Right atrium auricular region (tissue), 2 donors: ENCODE measurements around the gene ZNF804B. TPM values are rescaled to one million over a fixed set of nuclear protein-coding genes. Genes with fewer than 3 reads are reported as not detected.

Source experiments
- DNase-seq: peaks from one replicate; pipeline ENCODE4 v3.0.0-alpha.2; 2019; ENCODE audit warnings: low spot score
- H3K27ac ChIP-seq, 2 donors: fragments of 200-600 bp; sonication (generic); 1 replicate in 1 of 2; 2 replicates in 1 of 2; pipeline ENCODE4 v1.5.1; 2016 to 2019
- H3K27me3 ChIP-seq, 2 donors: fragments of 200-600 bp; sonication (generic); one replicate each; pipeline versions ENCODE4 v1.5.1 to v1.6.0; 2017 to 2019
- H3K36me3 ChIP-seq: fragments of 200-600 bp; sonication (generic); one replicate; pipeline ENCODE4 v1.5.1; 2016
- H3K4me1 ChIP-seq, 2 donors: fragments of 200-600 bp; sonication (generic); one replicate each; pipeline versions ENCODE4 v1.5.1 to v1.6.0; 2017 to 2019
- H3K4me3 ChIP-seq, 2 donors: fragments of 200-600 bp; sonication (generic); 1 replicate in 1 of 2; 2 replicates in 1 of 2; pipeline ENCODE4 v1.5.1; 2017 to 2019; ENCODE audit warnings: mild to moderate bottlenecking in 1 of 2, moderate library complexity in 1 of 2
- H3K9me3 ChIP-seq, 2 donors: fragments of 200-600 bp; sonication (generic); one replicate each; pipeline ENCODE4 v1.5.1; 2019
- CTCF ChIP-seq, 2 donors: fragments of 200-600 bp; sonication (generic); IDR thresholded peaks; one replicate each; pipeline ENCODE4 v1.5.1; 2019; ENCODE audit warnings: antibody characterized with exemption in 2 of 2
- total RNA-seq, 2 donors: library from RNA; depleted of rRNA; stranded (reverse); fragments of >200 nt; gene quantifications; one replicate each; pipeline ENCODE4 v1.1.0, GENCODE V29; 2016

ZNF804B gene
- total RNA-seq, 2 donors from 2014 or later, result 0.20 to 0.26 TPM

DNA sequence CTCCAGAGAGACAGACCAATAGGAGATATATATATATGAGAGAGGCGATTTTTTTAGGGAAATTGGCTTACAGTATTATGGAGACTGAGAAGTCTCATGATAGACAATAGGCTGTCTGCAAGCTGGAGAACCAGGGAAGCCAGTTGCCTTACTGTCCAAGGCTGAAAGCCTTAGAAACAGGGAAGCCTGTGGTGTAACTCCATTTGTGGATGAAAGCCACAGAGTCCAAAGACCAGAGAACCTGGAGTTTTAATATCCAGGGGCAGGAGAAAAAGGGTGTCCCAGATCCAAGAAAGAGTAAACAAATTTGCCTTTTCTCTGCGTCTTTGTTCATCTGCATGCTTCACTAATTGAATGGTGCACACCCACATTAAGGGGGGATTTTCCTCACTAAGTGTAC, 107.7 kb downstream of the ZNF804B start:
- no peak for TF ChIP-seq CTCF (IDR thresholded peaks at IDR 0.05)

DNA sequence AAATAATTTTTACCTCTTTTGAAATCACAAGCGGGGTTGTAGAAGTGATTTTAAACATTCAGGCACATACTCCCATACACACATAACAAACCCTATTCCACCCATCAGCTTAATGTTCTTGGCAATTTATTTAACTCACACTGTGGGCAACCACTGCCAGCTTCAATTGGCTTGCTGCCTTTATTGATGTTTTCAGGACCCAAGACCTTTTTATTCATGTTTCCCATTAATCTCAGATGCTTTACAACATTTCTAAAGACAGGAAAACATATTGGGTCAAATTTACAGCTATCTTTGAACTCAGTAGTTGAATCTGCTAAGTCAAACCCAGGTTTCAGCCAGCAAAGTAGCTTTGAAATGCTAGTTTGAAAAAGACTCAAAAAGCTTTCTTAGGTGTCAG, 109.0 kb downstream of the ZNF804B start:
- no peak for TF ChIP-seq CTCF (IDR thresholded peaks at IDR 0.05)
- H3K36me3 ChIP-seq, result no peaks in the 10 kb centered on the region
- H3K4me3 ChIP-seq, result no peak overlapping the region
- H3K27ac ChIP-seq, result no peak overlapping the region
- peaks cover 0 to 5% of the 10 kb centered on the region in 2 donors for H3K9me3 ChIP-seq
- no peaks in the 10 kb centered on the region for H3K4me1 ChIP-seq
- DNase-seq, result no peak
- H3K27me3 ChIP-seq, result no peaks in the 10 kb centered on the region

More for the DNA sequence above, 107.7 kb downstream of the ZNF804B start:
- no peak overlapping the region for H3K4me3 ChIP-seq
- H3K9me3 ChIP-seq, result peaks cover 0 to 5% of the 10 kb centered on the region in 2 donors
- H3K27me3 ChIP-seq, result no peaks in the 10 kb centered on the region
- no peaks in the 10 kb centered on the region for H3K36me3 ChIP-seq
- H3K27ac ChIP-seq, result no peak overlapping the region
- H3K4me1 ChIP-seq, result no peaks in the 10 kb centered on the region
- DNase-seq, result no peak

DNA sequence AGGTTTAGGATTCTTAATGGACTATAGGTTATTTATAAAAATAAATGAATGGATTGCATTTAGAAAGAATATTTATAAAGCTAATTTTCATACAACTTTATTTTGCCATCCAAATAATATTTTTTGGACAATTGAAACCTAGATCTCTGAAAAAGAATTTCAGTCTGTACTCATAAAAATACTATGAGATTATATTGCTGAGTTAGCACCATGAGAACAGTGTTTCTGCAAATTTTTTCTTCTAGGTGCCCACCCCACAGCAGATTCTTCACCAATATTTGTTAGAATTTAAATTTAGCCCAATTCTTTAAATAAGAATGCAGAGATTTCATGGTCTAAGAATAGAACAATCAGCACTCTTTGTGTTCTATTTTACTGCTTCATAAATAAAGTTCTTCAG, 121.6 kb downstream of the ZNF804B start:
- Histone ChIP-seq H3K27ac (no peak overlapping the region), H3K4me1 (no peaks in the 10 kb centered on the region), H3K27me3 (no peaks in the 10 kb centered on the region), H3K4me3 (no peak overlapping the region), H3K9me3 (no peaks in the 10 kb centered on the region), H3K36me3 (no peaks in the 10 kb centered on the region)
- TF ChIP-seq CTCF (IDR thresholded peaks at IDR 0.05), result no peak
- DNase-seq, result no peak

GRCh38 chr7:88885131-88885530, 125.6 kb downstream of the ZNF804B start:
- H3K27ac ChIP-seq, result no peak overlapping the region
- no peaks in the 10 kb centered on the region for H3K4me1 ChIP-seq
- no peak overlapping the region for H3K4me3 ChIP-seq
- H3K36me3 ChIP-seq, result no peaks in the 10 kb centered on the region
- no peaks in the 10 kb centered on the region for H3K27me3 ChIP-seq
- DNase-seq, result no peak
- H3K9me3 ChIP-seq, result no peaks in the 10 kb centered on the region
- TF ChIP-seq CTCF (IDR thresholded peaks at IDR 0.05), result no peak

- no peaks in the 10 kb centered on the region for H3K36me3 ChIP-seq
- no peaks in the 10 kb centered on the region for H3K27me3 ChIP-seq
- H3K9me3 ChIP-seq, result no peaks in the 10 kb centered on the region
- TF ChIP-seq CTCF (IDR thresholded peaks at IDR 0.05), result no peak
- H3K4me3 ChIP-seq, result no peak overlapping the region
- H3K27ac ChIP-seq, result no peak overlapping the region
- no peak for DNase-seq
- H3K4me1 ChIP-seq, result no peaks in the 10 kb centered on the region
These were observed 129.2 kb downstream of the ZNF804B start for GRCh38 chr7:88888684-88889083.

GRCh38 chr7:88910516-88910915, 151.0 kb downstream of the ZNF804B start:
- no peaks in the 10 kb centered on the region for H3K9me3 ChIP-seq
- H3K27me3 ChIP-seq, result no peaks in the 10 kb centered on the region
- no peak overlapping the region for H3K27ac ChIP-seq
- no peak for DNase-seq
- H3K36me3 ChIP-seq, result no peaks in the 10 kb centered on the region
- no peak for TF ChIP-seq CTCF (IDR thresholded peaks at IDR 0.05)
- H3K4me3 ChIP-seq, result no peak overlapping the region
- H3K4me1 ChIP-seq, result no peaks in the 10 kb centered on the region
